IPS-20b (cell line): ENCODE measurements around the gene YWHAH.

Experiments used
- H3K27ac ChIP-seq: one replicate; pipeline ENCODE4 v1.5.1; 2013; ENCODE audit warnings: low read length
- H3K27me3 ChIP-seq: 2 replicates; pipeline ENCODE4 v1.6.1; 2013; ENCODE audit warnings: mild to moderate bottlenecking, low read length, inconsistent platforms; ENCODE audit not compliant: insufficient read depth
- H3K36me3 ChIP-seq: 2 replicates; pipeline ENCODE4 v1.6.1; 2013; ENCODE audit warnings: low read depth, mild to moderate bottlenecking, inconsistent platforms, low read length, moderate library complexity; ENCODE audit not compliant: insufficient read depth
- H3K4me1 ChIP-seq: 2 replicates; pipeline ENCODE4 v1.6.1; 2013; ENCODE audit warnings: mild to moderate bottlenecking, control low read depth, inconsistent platforms, low read length, moderate library complexity; ENCODE audit not compliant: insufficient read depth
- H3K4me3 ChIP-seq: 2 replicates; pipeline ENCODE4 v1.5.1; 2013; ENCODE audit warnings: mild to moderate bottlenecking, low read length, inconsistent platforms
- H3K9ac ChIP-seq: 2 replicates; pipeline ENCODE4 v1.6.1; 2013; ENCODE audit warnings: low read depth, mild to moderate bottlenecking, inconsistent platforms, low read length, moderate library complexity
- H3K9me3 ChIP-seq: 2 replicates; pipeline ENCODE4 v1.6.1; 2013; ENCODE audit warnings: mild to moderate bottlenecking, low read depth, low read length, inconsistent platforms; ENCODE audit not compliant: insufficient read depth

Gene YWHAH

GRCh38 chr22:31909977-31910376, 34.4 kb upstream of the YWHAH start:
- H3K9me3 ChIP-seq: no peaks in the 10 kb centered on the region
- H3K36me3 ChIP-seq: peaks cover 4% of the 10 kb centered on the region
- no peak overlapping the region for H3K4me3 ChIP-seq
- H3K27ac ChIP-seq: no peak overlapping the region
- H3K27me3 ChIP-seq: no peaks in the 10 kb centered on the region
- H3K4me1 ChIP-seq: no peaks in the 10 kb centered on the region
- no peak overlapping the region for H3K9ac ChIP-seq

GRCh38 chr22:31911565-31912406, 32.5 kb upstream of the YWHAH start:
- no peaks in the 10 kb centered on the region for H3K4me1 ChIP-seq
- no peak overlapping the region for H3K9ac ChIP-seq
- H3K9me3 ChIP-seq: no peaks in the 10 kb centered on the region
- no peak overlapping the region for H3K4me3 ChIP-seq
- H3K27ac ChIP-seq: no peak overlapping the region
- no peaks in the 10 kb centered on the region for H3K27me3 ChIP-seq
- peaks cover 2% of the 10 kb centered on the region for H3K36me3 ChIP-seq

DNA sequence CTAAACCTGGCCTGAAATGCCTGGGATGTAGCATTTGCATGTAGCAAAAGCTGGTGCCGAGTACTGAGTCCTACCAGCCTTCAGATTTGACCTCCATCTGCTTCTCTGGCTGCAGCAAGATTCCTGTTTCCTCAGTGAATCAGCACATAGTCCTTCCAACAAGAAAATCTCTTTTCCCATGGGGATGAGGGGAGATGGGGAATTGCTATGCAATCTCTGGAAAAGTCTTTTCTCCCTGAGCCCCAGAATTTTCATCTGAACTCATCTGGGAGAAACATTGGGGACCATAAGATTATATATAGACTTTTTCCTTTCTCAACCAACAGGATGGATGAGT, 32.0 kb upstream of the YWHAH start:
- no peak overlapping the region for H3K27ac ChIP-seq
- no peaks in the 10 kb centered on the region for H3K27me3 ChIP-seq

DNA sequence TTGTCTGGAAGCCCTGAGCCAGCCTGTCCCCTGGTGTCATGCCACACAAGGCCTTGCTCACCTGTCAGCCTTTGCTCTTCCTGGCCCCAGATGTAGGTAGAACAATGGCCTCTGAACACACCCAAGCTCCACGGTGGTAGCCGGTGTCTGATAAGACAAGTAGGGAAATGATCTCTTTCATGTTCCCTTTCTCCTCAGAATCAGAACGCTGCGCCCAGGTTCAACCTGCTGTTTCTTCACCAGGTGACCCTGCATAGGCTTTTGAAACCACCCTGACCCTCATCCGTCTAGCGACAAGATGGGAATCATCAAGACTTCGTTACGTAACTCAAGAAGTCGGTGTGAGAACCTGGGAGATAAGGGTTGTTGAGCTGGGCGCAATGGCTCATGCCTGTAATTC, 28.7 kb upstream of the YWHAH start:
- H3K27ac ChIP-seq: no peak overlapping the region
- H3K9me3 ChIP-seq: no peaks in the 10 kb centered on the region
- H3K4me3 ChIP-seq: no peak overlapping the region
- no peaks in the 10 kb centered on the region for H3K27me3 ChIP-seq
- no peak overlapping the region for H3K9ac ChIP-seq
- H3K36me3 ChIP-seq: no peaks in the 10 kb centered on the region
- H3K4me1 ChIP-seq: no peaks in the 10 kb centered on the region

More for the DNA sequence above, 32.0 kb upstream of the YWHAH start:
- no peaks in the 10 kb centered on the region for H3K36me3 ChIP-seq
- H3K9ac ChIP-seq: no peak overlapping the region
- H3K4me1 ChIP-seq: no peaks in the 10 kb centered on the region
- no peaks in the 10 kb centered on the region for H3K9me3 ChIP-seq
- H3K4me3 ChIP-seq: no peak overlapping the region

DNA sequence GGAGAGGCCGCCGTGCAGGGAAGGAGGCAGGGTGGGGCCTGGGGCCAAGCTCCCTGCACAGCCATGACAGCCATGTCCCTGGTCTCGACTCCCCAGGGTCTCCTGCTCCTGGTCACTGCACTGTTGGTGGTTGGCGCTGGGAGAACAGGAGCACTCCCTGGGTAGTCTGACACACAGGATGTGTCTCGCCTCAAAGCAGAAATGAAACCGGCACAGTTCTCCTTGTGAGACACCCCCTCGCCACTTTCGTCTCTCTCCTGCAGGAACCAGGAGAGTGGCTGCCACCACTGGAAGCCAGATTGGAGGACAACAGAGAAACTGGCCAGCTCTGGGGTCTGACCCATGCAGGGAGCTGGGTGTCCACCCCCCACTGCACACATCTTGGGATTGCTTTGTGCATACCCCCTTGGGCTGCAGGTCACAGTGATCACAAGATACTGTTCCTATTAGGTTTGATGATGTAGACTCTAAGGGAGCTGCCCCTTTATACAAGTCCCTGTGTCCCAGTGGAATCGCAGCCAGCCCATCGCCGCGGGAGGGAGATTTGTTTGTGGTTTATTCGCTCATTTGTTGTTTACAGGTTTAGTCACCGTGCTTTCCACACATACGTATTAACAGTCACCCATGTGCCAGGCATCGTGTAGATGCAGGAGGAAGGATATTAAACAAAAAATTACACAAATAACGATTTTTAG, 27.0 kb upstream of the YWHAH start:
- H3K27ac ChIP-seq: no peak overlapping the region
- no peak overlapping the region for H3K4me3 ChIP-seq
- H3K27me3 ChIP-seq: no peaks in the 10 kb centered on the region
- no peaks in the 10 kb centered on the region for H3K4me1 ChIP-seq
- no peak overlapping the region for H3K9ac ChIP-seq
- H3K36me3 ChIP-seq: no peaks in the 10 kb centered on the region
- no peaks in the 10 kb centered on the region for H3K9me3 ChIP-seq

DNA sequence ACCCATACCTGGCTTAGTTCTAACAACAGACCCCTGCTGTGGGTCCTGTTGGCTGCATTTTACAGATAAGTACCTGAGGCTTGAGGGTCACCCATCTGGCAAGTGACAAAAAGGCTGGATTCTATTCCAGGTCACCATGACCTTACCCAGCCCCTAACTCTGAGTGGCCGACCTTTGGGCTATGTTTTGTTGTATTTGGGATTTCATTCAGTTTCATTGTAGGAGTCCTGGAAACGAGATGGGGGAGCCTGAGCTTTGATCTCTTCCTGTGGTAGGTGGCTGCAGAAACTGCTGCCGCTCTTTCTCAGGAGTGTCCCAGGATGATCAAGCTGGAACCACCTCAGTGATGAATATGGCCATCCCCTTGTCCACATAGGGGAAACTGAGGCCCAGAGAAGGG, 24.6 kb upstream of the YWHAH start:
- no peak overlapping the region for H3K4me3 ChIP-seq
- H3K36me3 ChIP-seq: no peaks in the 10 kb centered on the region
- no peak overlapping the region for H3K27ac ChIP-seq
- H3K4me1 ChIP-seq: no peaks in the 10 kb centered on the region
- H3K9ac ChIP-seq: no peak overlapping the region
- H3K9me3 ChIP-seq: no peaks in the 10 kb centered on the region
- H3K27me3 ChIP-seq: no peaks in the 10 kb centered on the region

DNA sequence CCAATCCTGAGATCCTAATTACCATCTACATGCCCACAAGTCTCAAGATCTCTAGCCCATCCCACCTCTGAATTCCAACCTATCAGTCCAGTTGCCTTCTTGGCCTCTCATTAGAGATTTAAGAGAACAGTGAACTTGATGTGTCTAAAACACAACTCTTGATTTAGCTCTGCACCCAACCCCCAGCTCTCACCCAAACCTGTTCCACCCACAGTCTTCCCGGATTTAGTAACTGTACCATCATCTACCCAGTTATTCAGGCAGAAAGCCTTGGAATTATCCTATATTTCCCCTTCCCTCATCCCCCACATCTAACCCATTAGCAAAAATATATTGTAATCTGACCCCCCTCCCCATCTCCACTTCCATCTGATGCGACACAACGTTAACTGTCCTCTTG, 24.0 kb upstream of the YWHAH start:
- H3K27me3 ChIP-seq: no peaks in the 10 kb centered on the region
- H3K4me3 ChIP-seq: no peak overlapping the region
- no peaks in the 10 kb centered on the region for H3K36me3 ChIP-seq

DNA sequence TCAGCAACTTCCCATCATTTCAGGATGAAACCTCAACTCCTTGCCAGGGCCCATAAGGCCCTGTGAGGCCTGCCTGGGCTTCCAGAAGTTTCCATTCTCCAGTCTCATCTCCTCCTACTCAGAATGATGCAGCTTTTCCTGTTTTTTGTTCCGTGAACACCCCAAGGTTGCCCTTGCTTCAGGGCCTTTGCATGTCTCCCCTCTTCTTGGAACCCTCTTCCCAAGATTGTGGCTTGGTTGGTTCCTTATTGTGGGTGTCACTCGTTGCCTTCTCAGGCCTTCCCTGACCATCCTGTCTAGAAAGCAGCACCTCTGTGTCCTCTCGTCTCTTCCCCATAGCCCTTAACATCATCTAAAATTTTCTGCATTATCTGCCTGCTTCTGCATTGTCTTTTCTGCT, 23.2 kb upstream of the YWHAH start:
- H3K36me3 ChIP-seq: no peaks in the 10 kb centered on the region
- H3K27me3 ChIP-seq: no peaks in the 10 kb centered on the region
- H3K4me1 ChIP-seq: no peaks in the 10 kb centered on the region
- no peaks in the 10 kb centered on the region for H3K9me3 ChIP-seq
- H3K9ac ChIP-seq: no peak overlapping the region
- H3K4me3 ChIP-seq: no peak overlapping the region
- no peak overlapping the region for H3K27ac ChIP-seq

More for the DNA sequence above, 24.0 kb upstream of the YWHAH start:
- Histone ChIP-seq H3K4me1 (no peaks in the 10 kb centered on the region), H3K27ac (no peak overlapping the region), H3K9ac (no peak overlapping the region), H3K9me3 (no peaks in the 10 kb centered on the region)

DNA sequence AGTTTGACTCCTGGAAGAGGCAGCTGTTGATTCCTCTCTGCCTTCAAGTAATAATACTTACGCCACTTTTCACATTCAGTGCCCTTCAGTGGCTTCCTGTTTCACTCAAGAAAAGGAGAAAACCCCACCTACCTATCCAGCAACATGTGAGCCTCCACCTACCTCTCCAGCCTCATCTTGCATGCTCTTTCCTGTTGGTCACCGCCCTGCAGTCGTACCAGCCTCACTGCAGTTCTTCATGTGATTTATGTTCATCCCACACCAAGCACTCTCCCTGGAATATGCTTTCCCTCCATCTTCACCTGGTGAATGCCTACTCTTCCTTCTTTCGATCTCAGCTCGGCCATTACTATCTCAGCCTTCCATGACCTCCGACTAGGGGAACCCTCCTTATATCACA, 21.8 kb upstream of the YWHAH start:
- H3K4me3 ChIP-seq: no peak overlapping the region
- no peaks in the 10 kb centered on the region for H3K4me1 ChIP-seq
- H3K9ac ChIP-seq: no peak overlapping the region
- no peaks in the 10 kb centered on the region for H3K27me3 ChIP-seq
- no peak overlapping the region for H3K27ac ChIP-seq
- no peaks in the 10 kb centered on the region for H3K36me3 ChIP-seq
- no peaks in the 10 kb centered on the region for H3K9me3 ChIP-seq

- H3K4me3 ChIP-seq: no peak overlapping the region
- H3K4me1 ChIP-seq: no peaks in the 10 kb centered on the region
- no peak overlapping the region for H3K9ac ChIP-seq
- no peak overlapping the region for H3K27ac ChIP-seq
- no peaks in the 10 kb centered on the region for H3K9me3 ChIP-seq
- no peaks in the 10 kb centered on the region for H3K27me3 ChIP-seq
- H3K36me3 ChIP-seq: no peaks in the 10 kb centered on the region
Observed at GRCh38 chr22:31923136-31923535, 21.2 kb upstream of the YWHAH start.

GRCh38 chr22:31923747-31924146, 20.6 kb upstream of the YWHAH start:
- H3K9me3 ChIP-seq: no peaks in the 10 kb centered on the region
- no peak overlapping the region for H3K27ac ChIP-seq
- H3K9ac ChIP-seq: no peak overlapping the region
- H3K27me3 ChIP-seq: no peaks in the 10 kb centered on the region
- H3K36me3 ChIP-seq: no peaks in the 10 kb centered on the region
- no peaks in the 10 kb centered on the region for H3K4me1 ChIP-seq
- H3K4me3 ChIP-seq: no peak overlapping the region

DNA sequence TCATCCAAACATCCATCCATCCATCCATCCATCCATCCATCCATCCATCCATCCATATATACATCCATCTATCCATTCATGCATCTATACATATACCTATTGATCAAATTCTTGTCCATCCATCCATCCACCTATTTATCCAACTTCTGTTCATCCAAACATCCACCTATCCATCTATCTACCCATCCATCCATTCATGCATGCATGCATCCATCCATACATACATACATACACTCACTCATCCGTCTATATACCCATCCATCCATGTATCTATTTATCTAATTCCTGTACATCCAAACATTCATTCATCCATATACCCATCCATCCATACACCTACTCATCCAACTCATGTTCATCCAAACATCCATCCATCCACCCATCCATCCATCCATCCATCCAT, 19.3 kb upstream of the YWHAH start:
- no peak overlapping the region for H3K4me3 ChIP-seq
- no peak overlapping the region for H3K27ac ChIP-seq
- H3K9me3 ChIP-seq: no peaks in the 10 kb centered on the region
- H3K4me1 ChIP-seq: no peaks in the 10 kb centered on the region
- H3K9ac ChIP-seq: no peak overlapping the region
- no peaks in the 10 kb centered on the region for H3K27me3 ChIP-seq
- no peaks in the 10 kb centered on the region for H3K36me3 ChIP-seq
